ENCODE data around the gene CGRRF1.
A peak's percentile ranks its signal among the peaks of the same experiment; 100 is the strongest.

Gene CGRRF1

DNA sequence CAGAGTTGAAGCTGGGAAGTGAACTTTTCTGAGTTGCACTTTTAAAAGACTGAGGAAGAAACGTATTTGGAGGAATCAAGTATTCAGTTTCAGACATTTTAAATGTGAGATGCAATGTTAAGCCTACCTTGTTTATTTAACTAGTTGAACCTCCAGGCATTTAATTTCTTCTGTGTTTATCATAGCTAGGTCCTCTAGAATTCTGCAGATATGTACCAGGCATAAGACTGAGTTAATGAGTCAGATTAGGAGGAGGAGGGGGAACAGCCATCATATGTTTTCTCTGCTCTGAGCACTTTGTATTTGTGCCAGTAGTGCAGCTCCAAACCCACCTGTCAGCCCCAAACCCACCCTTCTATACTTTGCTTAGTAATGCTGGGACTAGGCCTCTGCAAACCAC is 40.8 kb downstream of the CGRRF1 start:
- DNase-seq: no peak

DNA sequence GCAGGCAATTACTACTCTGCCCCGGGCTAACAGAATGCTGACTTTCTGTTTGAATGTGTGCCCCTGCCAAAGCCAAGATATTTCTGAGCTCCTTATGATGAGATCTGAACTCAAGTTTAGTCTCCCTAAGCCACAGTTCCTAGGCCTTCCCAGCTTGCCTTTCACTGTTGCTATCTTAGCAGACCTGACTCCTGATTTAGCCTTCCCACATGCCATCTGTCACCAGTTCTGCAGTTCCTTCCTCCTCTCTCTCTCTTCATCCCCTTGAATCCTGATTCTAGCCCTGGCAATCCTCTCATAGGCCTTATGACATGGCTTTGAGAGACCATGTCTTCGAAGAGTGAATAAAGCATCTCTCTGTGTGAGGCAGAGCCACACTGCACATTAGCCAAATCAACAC is 44.7 kb downstream of the CGRRF1 start:
- no peak for DNase-seq

DNA sequence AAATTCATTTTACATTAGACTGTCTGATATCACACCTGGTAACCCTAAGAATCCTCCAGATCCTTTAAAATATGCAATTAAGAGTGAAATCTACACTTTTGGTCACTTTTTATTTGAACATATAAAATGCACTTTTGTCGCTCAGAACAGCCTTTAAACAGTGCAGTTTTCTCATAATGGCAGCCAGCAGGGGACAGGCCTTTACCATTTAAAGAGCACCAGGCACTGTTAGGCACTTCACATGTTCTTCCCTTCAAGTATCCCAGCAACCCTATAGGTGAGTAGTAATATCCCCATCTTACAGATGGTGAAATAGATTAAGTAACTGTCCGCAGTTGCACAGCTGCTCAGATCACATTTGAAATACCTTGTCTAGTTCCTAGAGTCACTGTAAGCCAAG is 45.9 kb downstream of the CGRRF1 start:
- DNase-seq: no peak

DNA sequence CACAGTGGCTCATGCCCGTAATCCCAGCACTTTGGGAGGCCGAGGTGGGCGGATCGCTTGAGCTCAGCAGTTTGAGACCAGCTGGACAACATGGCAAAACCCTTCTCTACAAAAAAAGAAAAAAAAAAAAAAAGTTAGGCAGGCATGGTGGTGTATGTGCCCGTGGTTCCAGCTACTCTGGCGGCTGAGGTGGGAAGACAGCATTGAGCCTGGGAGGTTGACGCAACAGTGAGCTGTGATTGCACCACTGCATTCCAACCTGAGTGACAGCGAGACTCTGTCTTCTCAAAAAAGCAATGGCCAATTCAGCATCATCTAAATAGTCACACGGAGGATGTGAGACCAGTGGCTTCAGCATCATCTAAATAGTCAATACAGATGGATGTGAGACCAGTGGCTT is 46.8 kb downstream of the CGRRF1 start:
- DNase-seq: no peak

- DNase-seq: no peak
Measured at GRCh38 chr14:54562334-54562733, 52.6 kb downstream of the CGRRF1 start.

DNA sequence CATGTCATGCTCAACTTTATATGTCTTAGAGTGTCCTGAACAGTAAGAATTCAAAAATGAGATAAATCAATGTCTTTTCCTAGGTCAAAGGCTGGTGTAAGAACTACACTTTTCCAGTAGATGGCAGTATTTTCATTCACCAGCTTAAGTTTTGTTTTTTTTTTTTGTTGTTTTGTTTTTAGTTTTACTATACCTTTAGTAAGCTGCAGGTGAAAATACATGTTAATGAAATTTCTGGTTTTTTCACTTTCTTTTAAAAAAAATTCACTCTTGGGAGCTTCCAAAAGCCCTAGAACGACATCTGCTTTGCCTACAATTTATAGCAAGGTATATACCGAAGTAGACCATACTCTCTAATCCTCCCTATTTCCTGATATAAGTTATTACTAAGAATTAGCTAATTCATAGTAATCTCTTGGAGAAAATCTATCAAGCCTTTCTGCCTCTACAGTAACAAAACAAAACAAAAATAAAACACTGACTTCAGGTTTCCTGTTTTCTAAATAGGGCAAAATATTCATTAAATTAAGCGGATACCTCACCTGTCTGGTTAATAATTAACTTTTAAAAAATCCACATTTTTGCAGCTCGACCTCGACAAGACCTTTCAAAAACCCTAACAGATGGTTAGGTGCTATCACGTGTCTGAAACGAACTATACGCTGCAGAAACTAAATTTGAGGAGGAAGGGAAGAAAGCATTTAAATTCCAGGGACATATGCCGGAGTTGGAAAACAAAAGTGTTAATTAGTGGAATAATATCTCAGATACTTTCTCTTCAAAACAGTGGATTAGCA is 54.6 kb downstream of the CGRRF1 start:
- no peak for DNase-seq

DNA sequence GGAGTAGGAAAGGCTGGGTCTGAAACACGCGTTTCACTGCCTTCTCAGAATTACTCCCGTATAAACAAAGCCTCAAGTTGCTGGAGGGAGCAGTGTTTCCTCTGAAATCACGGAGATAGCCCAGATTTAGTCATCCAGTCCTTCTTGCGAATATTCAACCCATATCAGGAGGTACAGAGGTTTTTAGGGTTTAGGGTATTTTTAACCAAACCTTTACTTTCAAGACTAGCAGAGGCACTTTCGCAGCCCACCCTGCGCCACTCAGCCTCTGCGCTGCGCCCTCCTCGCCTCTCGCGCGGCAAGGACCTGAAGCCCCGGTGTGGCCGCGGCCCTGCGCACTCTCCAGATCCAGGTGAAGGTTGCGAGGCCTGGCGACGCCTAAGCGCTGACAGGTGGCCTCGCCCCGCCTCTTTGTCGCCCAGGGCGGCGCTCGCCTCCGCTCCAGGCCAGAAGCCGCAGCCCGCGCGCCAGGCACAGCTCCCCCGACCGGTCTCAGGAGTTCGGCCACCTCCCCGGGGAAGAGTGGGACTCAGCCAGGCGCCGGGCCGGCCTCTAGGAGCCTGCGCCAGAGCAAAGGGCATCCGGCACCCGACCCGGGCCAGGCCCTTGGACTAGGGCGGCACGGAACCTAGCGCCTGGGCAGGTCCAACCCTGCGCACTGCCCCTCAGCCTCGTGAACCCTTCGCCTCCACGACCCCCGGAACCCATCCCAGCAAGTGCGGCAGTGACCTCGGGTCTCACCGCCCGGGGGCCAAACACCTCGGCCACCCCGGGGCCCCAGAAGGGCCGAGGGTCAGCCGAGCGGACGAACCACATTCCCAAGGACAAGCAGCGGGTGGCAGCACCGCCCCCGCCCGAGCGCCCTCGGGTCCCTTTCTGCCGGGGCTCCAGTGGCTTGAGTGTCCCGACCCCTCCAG is 55.4 kb downstream of the CGRRF1 start:
- DNase-seq: peak; percentile 68

DNA sequence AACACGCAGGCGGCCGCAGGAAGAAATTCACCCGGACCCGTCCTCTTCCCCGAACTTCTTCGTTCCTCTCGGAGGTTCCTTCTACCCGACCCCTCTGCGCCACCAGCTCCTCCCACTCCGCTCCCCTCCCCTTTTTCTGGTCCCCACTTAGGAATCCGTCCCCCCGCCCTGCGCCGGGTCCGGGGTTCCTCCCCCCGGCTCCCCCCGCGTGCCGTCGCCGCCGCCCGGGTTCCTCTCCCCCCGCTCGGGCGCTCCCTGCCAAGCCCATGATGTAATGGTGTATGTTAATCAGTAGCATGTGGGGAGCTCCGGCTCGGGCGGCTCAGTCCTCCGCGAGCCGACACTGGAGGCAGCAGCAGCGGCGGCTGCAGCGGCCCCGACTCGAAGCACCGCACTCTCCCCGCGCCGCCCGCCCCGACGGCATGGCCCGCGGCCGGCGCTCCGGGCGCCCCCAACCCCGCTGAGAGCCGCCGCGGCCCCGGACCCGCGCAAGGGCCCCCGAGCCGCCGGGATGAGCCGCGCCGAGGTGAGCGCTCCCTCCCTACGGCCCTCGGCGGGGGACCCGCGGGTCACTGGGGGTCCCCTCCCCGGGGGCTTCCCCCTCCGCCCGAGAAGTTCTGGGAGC is 56.2 kb downstream of the CGRRF1 start:
- peak; percentile 88 for DNase-seq

DNA sequence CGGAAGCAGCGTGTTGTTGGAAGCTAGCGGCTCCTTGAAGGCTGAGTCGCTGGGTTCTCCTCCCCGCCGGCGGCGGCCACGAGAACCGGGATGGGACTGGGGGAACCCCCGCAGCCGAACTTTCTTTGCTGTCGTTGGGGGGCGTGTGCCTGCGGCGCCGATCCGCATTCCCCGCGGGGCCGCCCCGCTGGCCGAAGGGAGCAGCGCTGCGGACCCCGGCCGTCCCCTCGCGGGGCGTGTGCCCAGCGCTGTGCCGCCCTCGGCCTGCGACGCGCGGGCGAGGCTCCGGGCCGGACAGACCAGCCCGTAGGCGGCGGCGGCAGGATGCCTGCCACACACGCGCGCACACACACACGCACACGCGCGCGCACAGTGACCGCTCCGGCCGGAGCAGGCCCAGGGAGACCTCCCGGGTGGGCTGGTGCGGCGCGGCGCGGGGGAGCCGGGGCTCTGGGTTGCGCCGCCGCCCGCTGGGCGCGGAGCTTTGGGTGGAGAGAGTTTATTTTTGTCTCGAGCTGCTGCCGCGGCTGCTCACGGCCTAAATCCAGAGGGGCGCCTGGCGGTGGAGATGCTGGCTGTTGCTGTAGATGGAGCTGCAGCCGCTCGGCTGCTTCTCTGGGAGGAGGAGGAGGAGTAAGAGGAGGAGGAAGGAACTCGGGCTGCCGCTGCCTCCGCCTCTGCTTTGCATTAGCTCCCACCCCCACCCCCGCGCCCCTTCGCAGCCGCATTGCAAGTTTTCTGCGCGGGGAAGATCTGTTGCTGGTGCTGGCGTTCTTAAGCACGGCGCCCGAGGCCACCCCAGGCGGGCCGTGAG is 56.9 kb downstream of the CGRRF1 start, which contains the start of gene SAMD4A:
Gene SAMD4A, plus strand, starts transcription at position 719 of the 814 bp plus-strand sequence. CDS start 789 bp downstream, outside the sequence.
- DNase-seq: peak; percentile 66

DNA sequence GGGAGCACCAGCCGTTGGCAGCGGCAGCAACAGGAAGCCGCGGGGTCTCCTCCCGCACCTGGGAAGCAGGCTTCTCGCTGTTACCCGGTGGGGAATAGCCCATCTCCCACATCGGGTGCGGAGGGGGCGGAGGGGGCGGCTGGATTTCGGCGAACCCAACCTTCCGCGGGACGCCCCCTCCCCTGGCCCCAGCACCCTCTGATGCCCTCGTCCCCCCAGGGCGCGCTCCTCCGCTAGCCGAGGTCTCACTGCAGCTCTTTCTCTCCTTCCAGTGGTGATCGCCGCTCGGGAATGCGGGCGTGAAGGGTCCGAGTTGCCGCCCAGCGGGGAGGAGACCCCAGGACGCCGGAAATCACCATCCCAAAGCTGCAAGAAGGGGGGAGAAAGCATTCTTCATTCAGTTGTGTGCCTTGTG is 57.5 kb downstream of the CGRRF1 start:
- peak; percentile 50 for DNase-seq

- peak; percentile 62 for DNase-seq
Measured at GRCh38 chr14:54567639-54568561, 58.2 kb downstream of the CGRRF1 start.

DNA sequence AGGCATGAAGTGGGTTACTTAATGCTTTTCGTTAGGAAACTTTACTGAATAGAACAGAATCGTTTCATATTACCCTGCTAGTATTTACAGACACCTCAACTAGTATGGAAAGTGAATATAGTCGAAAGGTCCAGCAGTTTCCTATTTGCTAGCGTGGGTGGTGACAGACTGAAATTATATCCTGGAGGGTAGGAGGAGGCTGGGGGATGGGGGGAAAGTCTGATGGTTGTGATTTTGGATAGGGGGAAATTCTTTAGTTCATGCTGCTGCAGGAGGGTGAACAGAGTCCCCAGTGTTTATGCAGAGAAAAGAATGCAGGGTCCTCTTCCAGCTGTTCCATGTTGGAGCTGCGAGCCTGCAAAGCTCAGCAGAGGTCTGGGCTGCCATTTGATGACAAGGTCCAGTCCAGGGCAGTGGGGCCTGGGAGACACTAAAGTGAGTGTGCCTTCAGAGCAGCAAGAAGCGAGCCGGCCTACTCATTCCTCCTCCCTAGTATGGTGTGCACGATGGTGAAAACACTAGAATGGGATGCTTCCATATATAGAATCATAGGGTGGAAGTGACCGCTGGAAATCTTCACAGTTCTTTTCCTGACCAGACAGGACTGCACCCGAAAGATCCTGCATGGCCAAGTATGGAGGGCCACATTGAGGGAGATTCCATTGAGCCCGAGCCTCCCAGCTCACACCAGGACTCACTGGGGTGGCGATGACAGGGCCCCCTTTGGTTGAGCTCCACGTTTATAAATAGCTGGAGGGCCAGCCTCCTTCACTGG is 59.3 kb downstream of the CGRRF1 start:
- DNase-seq: no peak

GRCh38 chr14:54570047-54570446 is 60.3 kb downstream of the CGRRF1 start:
- DNase-seq: no peak

DNA sequence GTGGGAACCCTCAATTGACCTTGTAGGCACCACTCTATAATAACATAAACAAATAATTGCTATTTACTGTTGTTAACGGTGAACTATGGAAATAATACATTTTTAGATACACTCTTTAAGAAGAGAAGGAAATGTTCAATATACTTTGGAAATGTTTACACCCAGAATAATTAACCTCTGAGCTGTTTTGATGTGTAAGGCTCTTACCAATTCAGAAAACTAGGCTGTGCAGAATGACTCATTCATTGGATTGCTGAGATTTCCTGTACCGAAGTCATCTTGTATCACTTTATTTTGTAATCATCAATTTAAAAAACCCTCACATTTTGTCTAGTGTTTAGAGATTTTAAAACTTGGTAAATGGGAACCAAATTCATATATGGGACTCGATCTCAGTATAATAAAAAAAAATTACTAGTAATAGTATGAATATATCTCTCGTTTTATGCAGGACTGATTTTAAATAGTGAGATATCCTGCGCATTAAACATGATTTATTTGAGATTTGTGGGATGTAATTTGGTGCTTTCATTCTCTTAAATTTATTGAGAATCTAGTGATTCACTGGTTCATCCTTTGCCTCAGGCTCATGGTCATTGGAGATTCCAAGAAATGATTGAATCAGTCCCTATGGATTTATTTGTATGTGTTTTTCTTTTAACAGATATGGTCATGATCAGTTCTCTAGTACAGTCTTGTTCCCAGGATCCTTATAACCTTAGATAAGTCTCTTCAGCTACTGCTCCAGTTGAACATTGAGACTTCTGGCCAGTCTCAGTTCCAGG is 61.1 kb downstream of the CGRRF1 start:
- no peak for DNase-seq

DNA sequence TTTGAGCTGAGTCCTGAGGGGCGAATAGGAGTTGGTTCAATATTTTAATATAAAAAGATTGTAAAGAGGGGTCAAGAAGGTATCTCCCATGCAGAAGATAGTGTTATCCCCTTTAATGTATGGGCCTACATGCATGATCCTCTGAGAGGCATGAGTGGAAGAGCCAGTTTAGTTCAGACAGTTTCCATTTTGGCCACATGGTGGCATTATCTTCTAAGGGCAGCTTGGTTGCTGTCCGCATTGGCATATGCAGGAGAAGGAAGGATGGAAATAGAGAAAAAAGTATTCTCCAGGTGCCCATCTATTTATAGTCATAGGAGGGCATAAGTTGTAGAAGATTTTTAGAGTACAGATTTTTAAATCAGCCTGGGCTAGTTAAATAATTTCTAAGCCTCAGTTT is 62.6 kb downstream of the CGRRF1 start:
- no peak for DNase-seq

DNA sequence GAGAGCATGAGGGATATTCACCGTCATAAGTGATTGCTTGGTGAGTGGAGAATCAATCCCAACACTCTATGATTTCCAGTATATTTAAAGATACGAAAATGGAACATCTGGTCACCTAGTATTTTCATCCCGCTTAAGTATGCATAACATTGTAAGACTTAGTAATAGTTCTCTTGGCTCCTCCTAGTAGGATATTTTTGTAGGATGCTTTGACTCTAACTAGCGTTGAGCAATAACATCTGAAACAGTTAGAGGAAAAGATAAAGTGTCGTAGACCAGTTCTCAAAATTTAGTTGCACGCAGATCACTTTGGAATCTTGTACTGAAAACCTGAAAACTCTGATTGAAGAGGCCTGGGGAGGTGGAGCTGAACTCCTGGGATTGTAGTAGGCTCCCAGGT is 64.8 kb downstream of the CGRRF1 start:
- DNase-seq: no peak

DNA sequence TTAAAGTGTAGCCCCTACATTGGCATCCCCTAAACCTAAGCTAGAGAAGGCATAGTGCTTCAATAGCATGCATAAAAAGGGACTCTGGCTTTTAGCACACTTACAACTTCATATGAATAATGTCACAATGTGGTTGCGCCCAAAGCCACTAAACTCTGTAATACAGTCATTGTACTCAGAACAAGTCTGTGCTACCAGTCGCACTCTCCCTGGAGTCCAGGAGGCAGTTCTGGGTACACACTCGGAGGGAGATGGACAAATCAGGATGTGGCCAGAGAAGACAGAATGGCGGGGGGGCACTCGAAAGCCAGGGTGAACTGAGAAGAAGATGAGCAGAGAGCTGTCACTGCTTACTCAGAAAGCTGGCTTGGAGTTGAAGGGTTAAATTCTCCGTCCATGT is 67.8 kb downstream of the CGRRF1 start:
- no peak for DNase-seq

DNA sequence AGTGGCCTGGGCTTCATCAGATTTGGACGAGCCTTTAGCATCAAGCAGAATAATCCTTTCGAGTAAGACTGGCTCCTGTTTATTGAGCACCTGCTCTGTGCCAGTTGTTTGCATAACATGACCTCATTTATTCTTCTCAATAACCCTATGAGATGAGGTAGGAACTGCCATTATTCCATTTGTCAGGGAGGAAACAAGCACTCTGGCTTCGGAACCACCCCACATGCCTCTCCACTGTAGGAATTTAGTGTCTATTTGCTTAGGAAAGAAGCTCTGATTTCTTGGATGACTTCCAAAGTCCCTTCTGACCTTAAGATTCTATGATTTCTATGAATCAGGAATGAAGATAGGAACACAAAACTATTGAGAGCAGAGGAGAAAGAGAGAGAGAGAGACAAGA is 68.3 kb downstream of the CGRRF1 start:
- no peak for DNase-seq

DNA sequence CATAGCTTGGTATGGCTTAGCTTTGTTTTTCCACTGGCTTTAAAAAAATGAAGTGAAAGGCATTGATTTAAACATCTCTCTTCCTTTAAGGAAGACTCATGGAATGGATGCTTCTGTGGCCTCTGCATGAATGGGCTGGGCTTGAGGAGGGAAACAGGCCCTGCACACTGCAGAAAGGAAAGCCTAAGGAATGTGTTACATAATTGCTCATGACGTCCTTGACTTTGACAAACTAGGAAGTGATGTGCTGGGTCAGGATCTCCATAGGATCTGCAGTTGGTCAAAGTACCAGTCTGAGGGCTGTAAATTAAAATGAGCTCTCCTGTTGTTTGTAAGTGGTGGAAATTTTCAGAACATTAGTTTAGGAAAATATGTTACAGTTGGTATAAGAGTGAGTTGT is 69.9 kb downstream of the CGRRF1 start:
- DNase-seq: no peak

DNA sequence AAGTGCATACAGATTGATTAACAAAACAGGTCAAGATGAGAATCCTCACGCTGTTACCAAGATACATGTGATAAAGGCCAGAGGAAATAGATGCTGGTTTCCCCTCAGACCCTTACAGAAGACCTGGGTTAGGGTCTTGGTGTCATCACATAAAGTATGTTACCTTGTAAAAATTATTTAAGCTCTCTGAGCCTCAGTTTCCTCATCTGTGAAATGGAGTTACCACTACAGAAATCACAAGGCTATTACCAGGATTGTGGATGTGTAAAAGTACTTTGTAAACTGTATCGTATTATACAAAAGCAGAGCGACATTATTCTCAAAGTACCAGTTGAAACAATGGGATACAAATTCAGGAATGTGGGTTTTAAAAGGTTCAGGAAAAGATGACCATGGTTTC is 71.2 kb downstream of the CGRRF1 start:
- no peak for DNase-seq
